CD4-positive, alpha-beta T cell treated with Interleukin-10 for 1 hour (primary cell): ENCODE measurements around the gene FLT1.
A peak's percentile ranks its signal among the peaks of the same experiment; 100 is the strongest.

Experiments used
- DNase-seq: peaks from one replicate; pipeline ENCODE4 v3.0.0-alpha.2; 2020

Gene FLT1

DNA sequence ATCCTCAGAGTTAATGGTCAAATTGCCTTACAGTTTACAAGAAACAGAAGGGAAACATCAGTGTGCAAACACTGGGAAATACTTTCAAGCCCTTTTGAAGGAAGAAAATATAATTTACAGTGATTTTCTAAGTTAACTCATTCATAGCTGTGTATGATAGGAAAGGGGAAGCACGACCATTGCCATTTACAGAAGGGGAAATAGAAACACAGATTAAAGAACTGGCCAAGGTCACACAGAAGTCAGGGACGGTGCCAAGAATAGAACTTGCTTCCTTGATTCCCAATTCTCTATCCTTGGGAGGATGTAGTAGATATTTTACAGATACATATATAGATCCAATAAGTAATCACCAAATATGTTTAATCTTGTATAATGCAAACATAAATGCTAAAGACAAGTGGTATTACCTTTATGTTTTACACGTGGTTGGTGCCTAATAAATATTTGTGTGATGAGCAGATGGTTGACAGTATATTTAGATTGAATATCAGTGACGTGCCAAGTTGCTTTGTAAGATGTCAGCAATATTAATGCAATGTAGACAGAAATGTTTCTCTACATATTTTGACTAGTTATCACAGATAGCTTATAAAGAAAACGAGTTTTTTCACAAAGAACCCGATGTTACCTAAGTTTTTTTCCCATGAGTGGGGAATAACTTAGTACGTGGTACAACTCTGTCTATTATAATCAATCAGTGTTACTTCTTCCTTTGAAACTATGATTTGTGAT, 73.1 kb downstream of the FLT1 start:
- no peak for DNase-seq

DNA sequence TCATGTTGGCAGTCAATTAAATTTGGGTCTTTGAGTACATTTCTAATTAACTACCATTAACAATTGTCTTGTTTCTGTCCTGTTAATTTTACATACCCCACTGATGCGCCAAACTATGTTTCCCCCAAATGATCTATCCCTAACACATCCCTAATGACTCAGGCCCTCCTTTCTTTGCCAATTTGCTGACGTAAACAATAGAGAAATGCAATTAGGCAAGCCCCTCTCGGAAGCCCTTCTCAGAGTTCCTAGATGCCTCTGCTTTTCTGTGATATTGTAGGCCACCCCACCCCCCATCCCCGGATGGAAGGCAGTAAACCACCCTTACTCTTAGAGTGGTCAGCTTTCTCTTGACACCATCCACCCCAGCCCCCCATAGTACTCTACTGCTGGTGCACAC, 74.2 kb downstream of the FLT1 start:
- no peak for DNase-seq

DNA sequence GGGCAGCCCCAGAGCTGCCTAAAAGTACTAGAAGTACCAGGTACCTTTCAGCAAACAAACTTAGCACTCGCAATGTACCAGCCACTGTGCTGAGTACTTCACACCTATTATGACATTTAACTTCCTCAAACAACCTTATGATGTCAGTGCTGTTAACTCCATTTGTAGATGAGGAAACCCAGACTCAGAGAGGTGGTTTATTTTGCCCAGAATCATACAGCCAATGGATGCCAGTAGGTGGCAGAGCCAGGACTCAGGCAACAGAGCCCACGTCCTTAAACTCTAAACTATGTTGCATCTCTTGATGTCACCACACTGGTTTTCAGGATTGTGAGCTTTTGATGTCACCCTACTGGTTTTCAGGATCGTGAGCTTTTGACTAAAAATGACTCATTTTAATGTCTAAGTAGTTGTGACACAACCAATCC, 78.9 kb downstream of the FLT1 start:
- no peak for DNase-seq

DNA sequence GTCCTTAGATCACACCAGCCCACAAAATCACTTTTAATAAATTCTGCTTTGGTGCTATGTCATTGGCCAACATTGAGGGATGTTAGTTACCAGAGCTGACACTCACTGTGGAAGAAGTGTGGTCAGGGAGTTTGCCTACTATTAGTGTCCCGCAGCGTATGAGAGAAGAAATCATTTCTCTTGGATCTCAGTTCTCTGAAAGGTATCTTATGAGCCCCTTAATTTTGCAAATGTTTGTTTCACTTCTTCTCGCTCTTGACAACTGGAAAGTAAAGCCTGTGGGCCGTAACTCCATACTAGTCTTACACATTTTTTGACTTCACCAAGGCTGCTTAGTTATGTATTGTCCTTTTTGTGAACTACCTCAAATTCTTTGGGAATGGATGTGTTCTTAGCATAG, 80.9 kb downstream of the FLT1 start:
- DNase-seq, result no peak

DNA sequence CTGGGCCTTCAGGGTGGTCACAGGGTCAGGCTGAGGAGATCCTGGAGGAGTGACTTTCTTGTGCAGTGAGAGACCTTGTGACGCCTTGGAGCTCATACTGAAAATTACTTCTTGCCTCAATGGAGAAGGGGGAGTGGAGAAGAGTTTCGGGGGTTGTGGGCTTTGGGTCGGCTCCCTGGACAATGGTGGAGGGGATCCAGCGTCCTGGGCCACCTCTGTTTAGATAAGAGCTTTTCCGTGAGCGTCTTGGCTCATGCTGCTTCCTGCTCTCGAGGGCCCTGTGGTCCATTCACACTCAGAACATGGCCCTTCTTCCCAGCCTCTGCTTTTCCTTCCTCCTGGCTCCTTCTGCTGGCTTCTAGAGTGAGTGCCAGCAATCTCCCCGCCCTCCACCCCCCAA, 81.9 kb downstream of the FLT1 start:
- no peak for DNase-seq

DNA sequence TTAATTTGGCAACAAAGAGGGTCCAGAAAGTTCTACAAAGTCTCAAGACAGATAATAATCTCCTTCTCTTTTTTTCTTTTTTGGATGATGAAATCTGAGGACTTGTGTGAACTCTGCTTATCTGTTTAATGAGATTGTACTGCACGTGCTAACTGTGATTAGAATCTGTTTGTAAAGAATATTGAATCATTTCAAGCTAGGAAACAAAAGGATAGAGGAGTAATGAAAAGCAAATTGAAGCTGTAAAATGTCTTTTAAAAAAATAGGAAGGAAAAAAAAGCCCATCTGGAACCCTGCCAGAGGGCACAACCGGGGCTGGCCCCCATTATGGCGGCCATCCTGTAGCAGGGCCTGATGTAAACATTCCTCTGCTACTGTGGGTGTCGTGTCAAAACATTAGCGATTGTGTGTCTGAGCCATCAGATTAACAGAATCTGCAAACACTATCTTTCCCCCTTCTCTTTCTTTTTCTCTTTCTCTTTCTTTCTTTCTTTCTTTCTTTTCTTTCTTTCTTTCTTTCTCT, 83.0 kb downstream of the FLT1 start:
- DNase-seq, result no peak

DNA sequence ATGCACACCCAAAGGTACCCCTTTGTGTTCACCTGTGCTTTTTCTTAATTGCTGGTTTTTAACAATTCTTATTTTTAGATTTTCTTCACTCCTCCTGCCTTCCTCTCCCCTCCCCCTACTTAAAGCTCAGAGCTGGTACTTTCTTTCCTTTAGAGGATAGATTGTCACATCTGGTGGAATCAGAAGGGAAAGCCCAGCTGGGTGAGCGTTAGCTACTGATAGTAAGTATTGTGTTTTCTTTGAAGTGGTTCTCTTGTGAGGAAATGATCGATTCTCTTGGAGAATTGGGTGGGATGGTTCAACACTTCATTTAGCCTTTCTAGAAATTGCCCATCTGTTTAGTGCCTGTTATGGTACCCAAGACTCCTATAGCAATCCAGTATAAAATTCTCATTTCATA, 84.8 kb downstream of the FLT1 start:
- DNase-seq, result no peak

DNA sequence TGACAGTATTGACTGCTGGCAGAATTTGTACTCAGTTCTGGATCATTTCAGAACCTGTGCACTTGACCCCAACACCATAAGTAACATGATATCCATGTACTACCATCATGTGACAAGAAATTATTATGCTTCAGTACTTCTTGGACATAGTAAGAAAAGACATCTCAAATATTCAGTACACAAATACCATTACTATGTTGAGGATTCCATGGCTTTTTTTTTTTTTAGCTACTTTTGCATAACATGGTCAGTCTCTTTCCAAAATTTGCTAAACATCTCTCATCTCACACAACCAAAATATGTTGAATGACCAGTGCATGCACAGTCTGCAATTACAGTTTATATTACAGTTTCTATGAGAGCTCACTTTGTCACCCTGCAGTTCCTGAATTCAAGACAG, 85.3 kb downstream of the FLT1 start:
- DNase-seq, result no peak

DNA sequence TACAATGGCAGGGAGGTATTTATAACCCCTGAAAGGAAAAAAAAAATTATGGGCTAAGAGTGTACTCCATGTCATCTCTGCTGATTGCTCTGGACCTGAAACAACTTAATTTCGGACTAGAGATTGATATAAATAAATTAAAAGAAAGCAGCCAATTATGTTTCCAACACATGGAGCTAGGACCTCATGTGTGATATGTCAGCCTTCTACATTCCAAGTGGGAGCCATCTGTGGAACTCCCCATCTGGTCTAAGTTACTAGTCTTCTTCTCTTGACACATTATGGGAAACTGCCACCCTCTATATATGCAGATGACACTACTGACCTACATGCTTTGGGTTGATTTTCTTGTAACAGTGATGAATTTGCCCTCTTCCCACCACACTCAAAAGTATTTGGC, 86.1 kb downstream of the FLT1 start:
- DNase-seq, result no peak

DNA sequence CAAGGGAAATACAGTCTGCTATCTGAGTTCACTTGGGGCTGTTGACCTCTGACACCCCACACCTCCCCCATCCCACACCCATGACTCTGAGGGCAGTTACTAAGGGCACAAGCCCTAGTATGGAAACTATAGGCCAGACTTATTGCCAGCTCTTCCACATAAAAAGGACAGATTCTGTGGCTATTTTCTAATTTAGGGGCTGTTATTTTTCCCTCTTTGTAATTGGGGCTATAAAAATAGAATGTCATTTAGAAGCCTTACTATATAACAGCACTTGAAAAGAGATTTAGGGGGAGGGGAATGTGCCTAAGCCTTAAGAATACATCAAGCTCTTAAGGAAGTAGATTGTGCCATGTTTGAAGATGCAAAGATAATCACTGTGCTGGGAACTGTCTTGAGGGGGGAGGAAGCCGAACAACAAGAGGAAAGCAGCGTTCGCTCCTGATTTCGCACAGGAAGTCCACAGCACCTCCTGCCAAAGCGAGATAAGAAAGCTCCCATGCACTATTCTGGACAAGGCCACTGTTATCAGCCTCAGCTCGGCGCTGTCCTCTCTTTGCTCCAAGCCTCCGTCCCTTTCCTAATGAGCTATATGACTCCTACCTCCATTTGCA, 86.6 kb downstream of the FLT1 start:
- no peak for DNase-seq

DNA sequence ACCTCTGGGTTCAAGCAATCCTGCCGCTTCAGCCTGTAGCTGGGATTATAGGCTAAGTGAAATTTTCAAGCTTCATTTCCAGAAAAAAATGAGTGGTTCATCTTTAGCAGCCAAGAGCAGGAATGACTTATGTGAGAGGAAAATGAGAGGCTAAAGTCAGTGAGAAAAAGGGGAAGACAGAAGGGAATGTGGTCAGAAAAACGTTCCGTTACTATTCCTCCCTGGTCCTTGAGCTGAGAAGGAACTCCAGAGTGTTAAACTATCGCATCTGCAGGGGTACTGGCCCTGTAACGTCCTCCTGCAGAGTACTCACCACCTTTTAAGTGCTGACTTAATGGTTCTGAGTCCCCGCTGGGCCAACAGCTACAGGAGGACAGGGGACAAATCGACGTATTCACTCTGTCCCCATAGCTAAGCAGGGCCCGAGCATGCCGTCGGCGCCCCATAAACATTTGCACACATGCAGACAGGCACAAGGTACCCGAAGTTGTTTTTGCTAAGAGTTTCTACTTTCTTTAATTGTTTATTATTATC, 88.1 kb downstream of the FLT1 start:
- no peak for DNase-seq

DNA sequence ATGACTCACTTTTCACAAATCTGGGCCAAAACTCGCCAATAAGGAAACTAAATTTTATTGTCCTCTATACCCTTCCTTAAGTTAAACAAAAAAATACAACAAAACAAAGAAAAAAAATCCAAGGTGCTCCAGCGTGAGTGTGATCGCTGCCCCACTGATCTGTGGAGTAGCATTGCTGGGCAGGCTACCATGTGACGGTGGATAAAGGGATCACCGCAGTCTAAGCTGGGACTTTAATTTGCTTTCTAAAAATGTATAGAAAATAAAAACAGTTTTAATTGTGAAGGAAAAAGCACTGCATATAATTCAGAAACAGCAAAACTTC, 92.9 kb downstream of the FLT1 start:
- no peak for DNase-seq

DNA sequence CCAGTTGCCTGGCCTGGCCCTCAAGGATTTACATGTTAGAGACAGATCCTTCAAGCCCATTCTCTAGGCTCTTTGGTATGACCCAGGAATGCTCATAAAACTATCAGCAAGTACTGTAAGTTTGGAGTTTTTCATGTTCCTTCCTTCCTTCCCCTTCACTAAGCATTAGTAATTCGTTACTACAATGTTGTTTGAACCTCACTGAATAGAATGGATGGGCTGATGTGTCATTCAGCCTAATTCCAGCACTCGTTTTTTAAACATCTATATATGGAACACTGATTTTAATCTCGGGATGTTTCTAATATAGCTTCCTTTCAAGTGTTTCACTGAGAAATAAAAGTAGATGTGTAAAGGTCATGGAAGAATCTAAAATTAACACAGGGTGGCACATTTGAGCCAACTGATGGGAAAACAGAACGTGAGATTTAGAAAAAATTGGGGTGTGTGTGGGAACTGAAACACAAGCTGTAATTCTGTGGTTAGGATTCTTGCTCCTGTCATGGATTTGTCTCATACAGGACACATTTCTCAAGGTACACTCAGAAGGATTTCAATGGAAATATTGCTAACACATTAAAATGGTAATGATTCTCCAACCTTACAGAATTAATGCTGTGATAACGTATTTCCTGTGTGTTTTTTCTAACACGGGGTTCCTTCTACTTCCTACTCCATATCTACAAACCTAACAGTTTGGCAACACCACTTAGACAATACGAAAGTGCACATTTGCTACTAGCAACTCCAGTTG, 93.4 kb downstream of the FLT1 start:
- no peak for DNase-seq

DNA sequence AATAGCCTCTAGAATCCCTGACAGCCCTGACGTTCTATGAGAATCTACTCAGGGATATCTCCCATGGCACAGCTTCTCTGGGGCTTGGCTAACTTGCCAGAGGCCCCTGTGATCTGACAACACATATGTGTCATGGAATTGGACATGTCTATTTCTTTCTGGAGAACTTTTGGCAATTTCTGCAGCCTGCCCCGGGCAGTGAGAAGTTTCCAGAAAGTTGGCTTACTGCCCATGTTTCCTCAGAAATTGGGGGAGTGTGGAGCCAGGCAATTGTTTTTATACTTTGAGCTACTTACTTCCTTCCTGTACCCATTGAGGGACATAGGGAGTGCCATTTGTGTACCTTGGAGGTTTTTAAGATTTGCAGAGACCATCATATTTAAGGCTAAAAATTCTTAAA, 98.9 kb downstream of the FLT1 start:
- no peak for DNase-seq

DNA sequence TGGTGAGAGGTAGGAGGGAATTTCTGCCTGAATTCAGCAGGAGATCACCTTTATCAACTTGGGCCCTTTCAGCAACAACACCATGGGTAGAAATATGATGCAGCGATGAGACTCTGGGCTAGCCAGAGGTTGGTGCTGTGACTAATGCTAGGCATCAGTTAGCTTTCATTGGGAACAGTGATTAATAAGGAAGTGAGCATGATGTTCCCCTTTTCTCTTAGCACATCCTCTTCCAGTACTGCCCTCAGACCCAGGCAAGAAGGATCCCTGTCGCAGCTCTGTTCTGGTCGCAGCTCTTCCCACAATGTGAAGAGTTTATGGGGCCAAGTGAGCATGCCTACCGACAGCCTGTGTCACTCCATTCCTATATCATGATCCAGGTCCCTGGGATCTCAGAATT, 100.5 kb downstream of the FLT1 start:
- peak; percentile 6 for DNase-seq

DNA sequence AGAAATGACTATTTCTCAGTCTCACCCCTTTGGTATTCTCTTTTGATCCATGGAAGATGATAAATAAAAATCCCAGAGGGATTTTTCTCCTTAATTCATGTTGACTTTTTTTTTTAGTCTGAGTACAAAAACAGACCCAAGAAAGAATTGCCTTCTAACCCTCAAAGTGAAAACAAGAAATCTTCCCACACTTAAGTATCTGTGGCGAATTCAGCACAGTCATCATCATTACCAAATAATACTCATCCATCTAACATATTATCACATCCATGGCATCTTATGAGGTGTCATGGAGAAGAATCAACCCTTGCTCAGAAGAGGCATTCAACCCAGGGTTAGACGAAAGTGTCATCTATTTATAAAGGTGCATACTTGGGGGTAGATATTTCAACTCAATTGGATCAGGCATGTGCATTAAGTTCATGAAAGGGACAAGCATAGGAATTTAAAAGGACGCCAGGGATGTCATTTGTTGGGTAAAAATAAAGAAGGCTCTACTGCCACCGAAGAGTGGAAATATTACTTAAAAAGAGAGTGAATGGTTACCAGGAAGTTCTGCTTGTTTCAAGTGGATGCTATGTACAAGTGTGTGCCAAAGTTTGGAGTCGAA, 101.9 kb downstream of the FLT1 start:
- no peak for DNase-seq

DNA sequence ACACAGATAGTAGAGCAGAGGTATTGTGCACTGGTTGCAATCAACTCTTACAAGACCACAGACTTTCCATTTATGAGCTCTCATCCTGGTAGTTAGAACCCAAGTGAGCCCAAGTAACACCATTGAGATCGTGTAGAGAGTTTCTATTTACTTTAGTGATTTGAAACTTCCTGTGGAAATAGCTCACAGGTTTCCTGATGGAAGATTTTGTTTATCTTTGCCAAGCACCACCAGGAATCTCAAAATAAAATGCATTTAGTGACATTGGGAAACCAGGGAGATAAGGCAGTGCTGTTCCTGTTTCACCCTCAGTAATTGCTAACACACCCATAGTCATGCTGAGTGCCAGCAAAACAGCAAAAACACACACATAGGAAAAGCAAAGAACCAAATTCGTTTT, 102.5 kb downstream of the FLT1 start:
- DNase-seq, result no peak

DNA sequence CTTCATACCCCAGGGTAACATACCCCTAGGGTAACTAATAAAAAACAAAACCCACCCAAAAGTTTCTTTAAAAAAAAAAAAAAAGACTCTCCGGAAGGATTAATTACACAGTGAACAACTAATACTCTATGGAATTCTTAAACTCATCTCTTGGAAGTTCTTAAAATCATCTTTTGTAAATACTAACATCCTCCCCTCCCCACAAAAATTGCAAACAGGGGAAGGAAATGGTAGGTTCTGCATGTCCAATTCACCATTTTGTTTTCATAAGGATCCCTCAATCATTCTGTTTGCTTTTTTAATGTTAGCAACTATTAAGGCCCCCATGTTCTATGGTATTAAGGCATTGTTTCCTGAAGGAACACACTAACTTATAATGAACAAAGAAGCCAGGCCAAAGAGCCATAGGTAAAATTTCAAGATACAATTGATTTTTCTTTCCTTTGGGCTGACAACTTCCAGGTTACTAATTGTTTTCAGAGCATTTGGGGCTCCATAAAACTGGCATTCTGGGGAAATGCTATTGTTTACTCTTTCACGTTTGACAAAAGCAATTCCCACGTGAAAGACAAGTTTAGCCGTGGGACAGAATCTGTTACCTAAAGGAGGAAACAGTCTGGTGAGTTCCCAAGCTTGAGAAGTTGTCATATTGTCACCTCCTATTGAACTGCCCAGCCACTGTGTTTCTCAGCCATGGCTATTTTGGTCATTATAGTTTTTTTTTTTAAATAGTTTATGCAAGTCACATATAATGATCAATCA, 107.0 kb downstream of the FLT1 start:
- no peak for DNase-seq

DNA sequence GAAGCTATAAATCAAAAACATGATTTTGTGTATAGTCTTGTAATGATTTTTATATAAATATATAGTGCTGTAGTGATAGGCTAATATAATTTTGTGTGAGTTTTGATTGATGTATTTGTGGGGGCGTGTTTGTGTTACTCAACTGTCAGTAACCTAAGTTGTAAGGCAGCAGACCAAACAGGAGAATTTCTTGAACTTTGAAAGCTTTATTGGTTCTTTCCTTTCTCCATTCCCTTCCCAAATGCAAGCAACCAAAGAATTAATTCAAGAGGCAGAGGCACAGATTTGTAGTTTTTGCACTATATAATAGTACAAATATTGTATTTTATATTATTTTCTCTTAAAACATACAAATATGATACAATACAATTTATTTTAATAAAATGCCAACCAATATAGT, 109.6 kb downstream of the FLT1 start:
- no peak for DNase-seq

DNA sequence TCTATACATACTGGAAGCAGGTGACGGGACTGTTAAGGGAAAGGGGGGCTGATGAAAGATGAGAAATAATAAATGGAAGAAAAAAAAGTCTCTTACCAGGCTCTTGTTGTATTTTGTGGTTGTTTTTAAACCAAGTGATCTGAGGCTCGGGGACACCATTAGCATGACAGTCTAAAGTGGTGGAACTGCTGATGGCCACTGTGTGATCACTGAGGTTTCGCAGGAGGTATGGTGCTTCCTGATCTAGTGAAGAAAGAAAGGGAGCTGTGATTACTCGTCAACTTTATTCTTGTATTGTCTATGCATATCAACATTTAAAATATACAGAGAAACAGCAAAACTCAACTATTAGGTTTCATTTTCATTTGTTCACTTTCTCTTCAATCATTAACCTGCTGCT, 110.1 kb downstream of the FLT1 start:
- DNase-seq, result no peak

DNA sequence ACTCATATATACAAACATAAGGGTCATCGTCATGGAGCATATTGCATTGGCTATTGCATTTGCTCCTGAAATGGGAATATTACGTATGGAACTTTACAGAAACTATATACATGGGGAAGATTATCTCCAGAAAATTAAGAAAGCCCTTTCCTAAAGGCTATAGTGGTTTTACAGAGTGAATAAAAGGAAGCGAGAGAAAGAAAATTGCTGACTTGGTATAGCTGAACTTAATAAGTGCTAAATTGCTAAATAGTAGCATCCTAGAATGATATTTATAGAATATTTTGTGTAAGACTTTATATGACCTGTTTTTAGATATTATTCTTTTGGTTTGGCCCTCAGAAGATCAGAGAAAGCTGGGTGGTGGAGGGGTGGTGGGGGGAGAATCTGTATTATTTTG, 114.6 kb downstream of the FLT1 start:
- no peak for DNase-seq

DNA sequence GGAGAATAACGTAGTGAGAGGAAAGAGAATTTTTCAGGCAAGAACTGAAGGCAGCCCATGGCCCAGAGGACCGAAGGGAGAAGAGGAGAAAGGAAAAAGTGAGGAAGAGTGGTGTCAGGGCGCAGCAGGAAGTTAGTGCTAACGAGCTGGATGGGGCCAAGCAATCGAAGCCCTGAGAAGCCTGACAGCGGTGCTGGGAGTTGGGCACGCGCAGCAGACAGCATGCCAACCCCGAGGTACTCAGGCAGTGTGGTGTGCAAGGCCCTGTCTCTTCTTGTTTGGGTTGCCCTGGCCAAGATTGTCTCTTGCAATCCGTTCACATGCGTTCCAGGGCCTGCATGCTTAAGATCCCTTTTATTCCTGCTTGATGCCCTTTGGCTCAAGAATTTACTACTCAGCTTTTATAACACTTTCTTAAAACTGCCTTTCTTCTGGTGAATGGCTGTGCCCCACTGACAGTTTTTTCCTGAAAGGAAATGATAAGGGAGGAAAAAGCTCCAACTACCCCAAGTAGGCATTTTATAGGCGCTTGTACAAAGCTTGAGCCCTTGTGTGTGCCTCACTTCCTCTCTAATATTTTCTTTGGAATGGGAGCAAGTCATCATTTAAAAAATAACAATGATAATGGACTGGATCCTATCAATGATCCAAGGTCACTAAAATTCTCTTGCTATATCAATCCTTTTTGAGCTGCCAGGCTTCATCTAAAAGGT, 115.4 kb downstream of the FLT1 start:
- no peak for DNase-seq
